NT2/D1 (cell line): ENCODE measurements around the gene CUL5.

ENCODE experiments used
- DNase-seq: peaks from one replicate; pipeline ENCODE4 v3.0.0-alpha.2; 2011; ENCODE audit warnings: low read depth, low spot score
- H3K27me3 ChIP-seq: 2 replicates; pipeline ENCODE4 v1.6.0; 2011; ENCODE audit warnings: mild to moderate bottlenecking; ENCODE audit not compliant: insufficient read length, insufficient read depth
- H3K36me3 ChIP-seq: 2 replicates; pipeline ENCODE4 v1.6.1; 2011; ENCODE audit warnings: mild to moderate bottlenecking, low read length, mixed read lengths; ENCODE audit not compliant: insufficient read depth, insufficient read length
- H3K4me1 ChIP-seq: 2 replicates; pipeline ENCODE4 v1.5.1; 2011; ENCODE audit not compliant: insufficient read depth, insufficient read length
- H3K4me3 ChIP-seq: 2 replicates; pipeline ENCODE4 v1.5.1; 2011; ENCODE audit warnings: low read depth; ENCODE audit not compliant: insufficient read length
- H3K9ac ChIP-seq: 2 replicates; pipeline ENCODE4 v1.6.0; 2011; ENCODE audit warnings: low read depth; ENCODE audit not compliant: insufficient read length
- H3K9me3 ChIP-seq: 2 replicates; pipeline ENCODE4 v1.5.1; 2011; ENCODE audit warnings: mild to moderate bottlenecking, low read length; ENCODE audit not compliant: insufficient read depth
- SUZ12 ChIP-seq: IDR thresholded peaks from 2 replicates; pipeline ENCODE4 v1.6.1; 2011; ENCODE audit not compliant: insufficient read length, insufficient read depth; ENCODE audit errors: extremely low read depth
- YY1 ChIP-seq: IDR thresholded peaks from 2 replicates; pipeline ENCODE4 v1.6.1; 2011; ENCODE audit not compliant: insufficient read length, insufficient read depth
- ZNF274 ChIP-seq: IDR thresholded peaks from 2 replicates; pipeline ENCODE4 v1.6.1; 2011; ENCODE audit warnings: mild to moderate bottlenecking, low read depth, low read length

Gene CUL5

DNA sequence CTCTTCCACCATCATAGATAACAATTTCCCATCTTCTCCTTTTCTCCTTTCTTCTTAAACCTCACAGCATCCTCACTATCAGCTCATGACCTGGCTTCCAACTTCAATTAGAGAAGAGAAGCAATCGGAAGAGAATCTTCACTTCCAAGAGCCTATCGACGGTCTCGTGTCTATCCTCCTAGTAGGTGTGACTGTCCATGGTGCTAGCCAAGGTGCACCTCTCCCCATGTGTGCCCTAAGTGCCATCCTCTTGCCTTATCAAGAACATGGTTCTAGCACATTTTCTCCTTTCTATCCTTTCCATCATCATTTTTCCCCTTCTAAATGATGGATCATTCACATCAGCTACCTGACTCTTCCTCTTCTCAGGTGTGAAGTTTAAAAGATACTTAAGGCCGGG, 5.1 kb upstream of the CUL5 start:
- Histone ChIP-seq H3K4me1 (no peaks in the 10 kb centered on the region), H3K27me3 (no peaks in the 10 kb centered on the region), H3K36me3 (no peaks in the 10 kb centered on the region), H3K9me3 (no peaks in the 10 kb centered on the region), H3K4me3 (no peak overlapping the region), H3K9ac (no peak overlapping the region)
- no peak for DNase-seq
- no peak for TF ChIP-seq YY1
- no peak for TF ChIP-seq SUZ12
- no peak for TF ChIP-seq ZNF274

DNA sequence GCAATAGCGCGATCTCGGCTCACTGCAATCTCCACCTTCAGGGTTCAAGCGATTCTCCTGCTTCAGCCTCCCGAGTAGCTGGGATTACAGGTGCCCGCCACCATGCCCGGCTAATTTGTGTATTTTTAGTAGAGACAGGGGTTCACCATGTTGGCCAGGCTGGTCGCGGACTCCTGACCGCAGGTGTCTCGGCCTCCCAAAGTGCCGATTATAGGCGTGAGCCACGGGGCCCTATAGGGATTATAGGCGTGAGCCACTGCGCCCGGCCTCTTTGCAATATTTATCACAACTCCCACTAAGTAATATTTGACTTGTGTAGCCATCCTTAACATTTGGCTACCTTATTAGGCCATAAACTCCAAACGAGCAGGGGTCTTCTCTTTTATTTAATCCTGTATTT, 879 bp upstream of the CUL5 start:
- Histone ChIP-seq H3K36me3 (no peaks in the 10 kb centered on the region), H3K9me3 (no peaks in the 10 kb centered on the region), H3K9ac (no peak overlapping the region), H3K27me3 (no peaks in the 10 kb centered on the region), H3K4me1 (no peaks in the 10 kb centered on the region), H3K4me3 (no peak overlapping the region)
- no peak for TF ChIP-seq SUZ12
- TF ChIP-seq YY1, result no peak
- TF ChIP-seq ZNF274, result no peak
- no peak for DNase-seq

DNA sequence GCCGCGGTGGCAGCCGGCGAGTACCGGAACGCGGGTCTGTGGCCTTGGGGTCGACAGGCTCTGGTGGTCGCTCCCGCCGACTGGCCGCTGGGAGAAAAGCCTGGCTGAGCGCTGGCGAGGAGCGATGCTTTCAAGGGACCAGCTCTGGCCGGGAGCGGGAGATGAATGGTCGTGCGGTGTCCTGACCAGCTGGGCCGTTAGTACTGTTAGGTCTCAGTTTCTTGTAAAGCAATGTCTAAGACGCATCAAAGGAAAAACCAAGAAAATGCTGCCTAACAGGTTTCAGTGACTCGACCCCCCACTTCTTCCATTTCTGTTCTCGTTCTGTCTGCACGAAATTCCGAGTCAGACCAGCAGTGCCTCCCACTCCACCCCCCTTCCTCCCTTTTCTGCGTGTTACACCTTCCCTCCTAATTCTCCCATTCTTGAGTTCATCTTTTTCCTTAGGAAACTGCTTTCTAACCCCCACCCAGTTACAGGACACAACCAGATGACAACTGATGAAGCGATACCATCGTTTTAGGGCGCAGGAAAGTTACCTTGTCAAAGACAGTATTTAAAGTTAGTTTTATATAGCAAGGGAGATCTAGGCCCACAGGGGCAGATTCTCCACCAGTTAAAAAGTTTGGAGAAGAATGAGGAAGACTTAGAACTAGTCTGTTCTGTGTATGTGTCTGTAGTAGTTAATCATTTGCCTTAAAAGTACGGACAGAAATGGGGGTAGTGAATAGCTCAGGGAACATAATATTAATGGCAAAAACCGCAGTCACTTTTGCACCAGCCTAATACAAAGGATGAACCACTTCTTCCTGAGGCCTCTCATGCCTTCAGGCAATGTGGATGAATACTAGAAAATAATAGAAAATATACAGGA, 1.0 kb downstream of the CUL5 start:
- TF ChIP-seq SUZ12, result no peak
- no peak for TF ChIP-seq YY1
- TF ChIP-seq ZNF274, result no peak
- H3K9ac ChIP-seq, result peak overlapping the region; percentile 99
- no peak for DNase-seq
- H3K4me1 ChIP-seq, result no peaks in the 10 kb centered on the region
- no peaks in the 10 kb centered on the region for H3K27me3 ChIP-seq
- H3K36me3 ChIP-seq, result no peaks in the 10 kb centered on the region
- peak overlapping the region; percentile 98 for H3K4me3 ChIP-seq
- no peaks in the 10 kb centered on the region for H3K9me3 ChIP-seq

DNA sequence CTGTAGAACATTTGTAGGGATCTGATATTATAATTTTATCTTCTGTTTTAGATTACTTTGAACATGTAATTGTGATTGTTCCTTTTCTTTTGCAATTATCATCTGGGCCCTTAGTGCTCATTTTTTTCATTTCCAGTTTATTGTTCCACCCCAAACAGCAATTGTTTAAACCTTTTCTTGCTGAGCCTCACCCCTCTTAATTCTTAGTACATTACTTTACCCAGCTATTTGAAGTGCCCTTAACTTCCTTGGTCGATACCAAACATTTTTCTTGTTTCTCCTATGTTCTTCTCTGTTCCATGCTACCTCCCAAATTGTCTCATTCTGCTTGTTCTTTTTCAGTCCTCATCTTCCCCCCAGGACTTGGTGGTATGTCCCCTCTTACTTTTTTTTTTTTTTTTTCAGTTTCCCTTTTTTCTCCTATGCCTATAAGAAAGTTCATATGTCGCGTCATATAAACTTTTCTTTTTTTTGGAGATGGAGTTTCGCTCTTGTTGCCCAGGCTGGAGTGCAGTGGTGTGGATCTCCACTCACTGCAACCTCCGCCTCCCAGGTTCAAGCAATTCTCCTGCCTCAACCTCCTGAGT, 3.5 kb downstream of the CUL5 start:
- Histone ChIP-seq H3K36me3 (peaks cover 7% of the 10 kb centered on the region), H3K9ac (no peak overlapping the region), H3K27me3 (no peaks in the 10 kb centered on the region), H3K9me3 (no peaks in the 10 kb centered on the region), H3K4me1 (no peaks in the 10 kb centered on the region), H3K4me3 (no peak overlapping the region)
- TF ChIP-seq ZNF274 (no peak), SUZ12 (no peak), YY1 (no peak)
- DNase-seq, result no peak

DNA sequence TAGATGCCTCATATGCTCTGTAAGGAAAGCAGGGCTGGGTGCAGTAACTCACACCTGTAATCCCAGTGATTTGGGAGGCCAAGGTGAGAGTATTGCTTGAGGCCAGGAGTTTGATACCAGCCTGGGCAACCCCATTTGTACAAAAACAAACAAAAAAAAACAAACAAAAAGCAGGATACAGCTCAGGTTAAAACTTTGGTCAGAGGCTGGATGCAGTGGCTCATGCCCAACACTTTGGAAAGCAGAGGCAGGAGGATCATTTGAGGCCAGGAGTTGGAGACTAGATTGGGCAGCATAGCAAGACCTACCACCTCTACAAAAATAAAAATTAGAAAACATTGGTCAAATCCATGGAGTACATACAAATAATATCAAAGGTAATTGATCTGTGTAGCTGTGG, 7.9 kb downstream of the CUL5 start:
- no peak for DNase-seq
- H3K4me3 ChIP-seq, result no peak overlapping the region
- no peaks in the 10 kb centered on the region for H3K4me1 ChIP-seq
- H3K9me3 ChIP-seq, result no peaks in the 10 kb centered on the region
- no peaks in the 10 kb centered on the region for H3K27me3 ChIP-seq
- H3K9ac ChIP-seq, result no peak overlapping the region
- TF ChIP-seq SUZ12 (no peak), YY1 (no peak), ZNF274 (no peak)
- peaks cover 12% of the 10 kb centered on the region for H3K36me3 ChIP-seq

DNA sequence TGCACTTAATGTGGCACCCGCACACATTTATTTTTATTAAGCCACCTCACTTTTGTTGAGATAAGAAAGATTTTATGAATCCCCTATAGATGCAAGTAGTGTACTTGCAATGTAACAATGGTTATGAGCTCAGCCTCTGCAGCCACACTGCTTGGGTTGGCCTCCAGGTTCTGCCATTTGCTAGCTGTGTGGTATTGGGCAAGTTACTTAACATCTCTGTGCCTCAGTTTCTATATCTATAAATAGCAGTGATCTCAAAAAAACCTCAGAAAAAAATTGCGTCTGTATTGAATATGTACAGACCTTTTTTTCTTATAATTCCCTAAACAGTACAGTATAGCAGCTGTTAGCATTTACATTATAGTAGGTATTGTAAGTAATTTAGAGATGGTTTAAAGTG, 10.0 kb downstream of the CUL5 start:
- Histone ChIP-seq H3K9me3 (no peaks in the 10 kb centered on the region), H3K36me3 (peaks cover 14% of the 10 kb centered on the region), H3K4me3 (no peak overlapping the region), H3K9ac (no peak overlapping the region), H3K4me1 (no peaks in the 10 kb centered on the region), H3K27me3 (no peaks in the 10 kb centered on the region)
- DNase-seq, result no peak
- TF ChIP-seq ZNF274, result no peak
- TF ChIP-seq SUZ12, result no peak
- no peak for TF ChIP-seq YY1

DNA sequence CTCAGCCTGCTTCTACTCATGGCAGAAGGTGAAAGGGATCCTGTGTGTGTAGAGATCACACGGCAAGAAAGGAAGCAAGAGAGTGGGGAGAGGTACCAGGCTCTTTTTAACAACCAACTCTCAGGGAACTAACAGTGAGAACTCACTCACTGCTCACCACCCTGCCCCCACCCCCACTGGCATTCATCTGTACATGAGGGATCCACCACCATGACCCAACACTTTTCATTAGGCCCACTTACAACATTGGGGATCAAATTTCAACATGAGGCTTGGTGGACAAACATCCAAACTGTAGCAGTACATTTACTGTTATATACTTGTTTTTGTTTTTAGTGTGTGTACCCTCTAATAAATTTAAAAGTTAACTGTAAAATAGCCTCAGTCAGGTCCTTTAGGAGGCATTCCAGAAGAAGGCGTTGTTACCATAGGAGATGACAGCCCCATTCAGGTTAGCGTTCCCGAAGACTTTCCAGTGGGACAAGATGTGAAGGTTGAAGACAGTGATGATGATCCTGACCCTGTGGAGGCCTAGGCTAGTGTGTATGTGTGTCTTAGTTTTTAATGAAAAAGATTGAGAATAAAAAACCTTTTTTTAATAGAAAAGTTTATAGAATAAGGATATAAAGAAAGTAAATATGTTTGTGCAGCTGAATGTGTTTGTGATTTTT, 11.3 kb downstream of the CUL5 start:
- TF ChIP-seq YY1 (no peak), SUZ12 (no peak), ZNF274 (no peak)
- DNase-seq, result no peak
- no peaks in the 10 kb centered on the region for H3K9me3 ChIP-seq
- no peak overlapping the region for H3K9ac ChIP-seq
- H3K4me1 ChIP-seq, result no peaks in the 10 kb centered on the region
- H3K27me3 ChIP-seq, result no peaks in the 10 kb centered on the region
- no peak overlapping the region for H3K4me3 ChIP-seq
- H3K36me3 ChIP-seq, result peaks cover 14% of the 10 kb centered on the region
